Adrenal gland (tissue), 12 donors: ENCODE data around the gene EFHC1. TPM values are rescaled to one million over a fixed set of nuclear protein-coding genes. Genes with fewer than 3 reads are reported as not detected.
A peak's percentile ranks its signal among the peaks of the same experiment; 100 is the strongest.

Experiments
- DNase-seq, 7 donors: peaks; one replicate each; pipeline ENCODE4 v3.0.0-alpha.2; 2019 to 2020
- H3K27ac ChIP-seq, 5 donors: fragments of 200-600 bp; sonication (generic) in 4 of 5; 1 replicate in 3 of 5; 2 replicates in 2 of 5; pipeline versions ENCODE4 v1.5.1 to v1.8.0; 2016 to 2020; ENCODE audit warnings: mild to moderate bottlenecking in 1 of 5
- H3K27me3 ChIP-seq: fragments of 200-600 bp; 2 replicates; pipeline ENCODE4 v1.8.0; 2021
- H3K36me3 ChIP-seq, 2 donors: fragments of 200-600 bp; replicated peaks in 1 of 2; 1 replicate in 1 of 2; 2 replicates in 1 of 2; pipeline versions ENCODE4 v1.5.1 to v1.8.0; 2018 to 2022
- H3K4me1 ChIP-seq, 2 donors: fragments of 200-600 bp; replicated peaks in 1 of 2; 1 replicate in 1 of 2; 2 replicates in 1 of 2; pipeline versions ENCODE4 v1.5.1 to v1.8.0; 2018 to 2021
- H3K4me3 ChIP-seq, 4 donors: fragments of 200-600 bp; sonication (generic) in 3 of 4; one replicate each; pipeline ENCODE4 v1.5.1; 2016 to 2018
- H3K9me3 ChIP-seq, 3 donors: fragments of 200-600 bp; sonication (generic) in 1 of 3; replicated peaks in 1 of 3; 1 replicate in 2 of 3; 2 replicates in 1 of 3; pipeline versions ENCODE4 v1.5.1 to v1.8.0; 2016 to 2021
- POLR2A ChIP-seq, 2 donors: fragments of 450-650 bp; IDR thresholded peaks; one replicate each; pipeline ENCODE4 v1.6.1; 2017; ENCODE audit warnings: antibody characterized with exemption in 2 of 2, mild to moderate bottlenecking in 2 of 2, moderate library complexity in 1 of 2
- WGBS, 4 donors: extraction: QIAGEN DNeasy Blood & Tissue Kit in 2 of 4; methylation state at CpG; one replicate each; pipeline versions ENCODE4 v1.1.5 to v1.1.7; 2013 to 2017; 5-methylcytosine and 5-hydroxymethylcytosine counted together
- intact Hi-C, 2 donors: fragments of 100-400 bp; cut with DNase I; formaldehyde crosslinking; loops; one replicate each; pipeline versions ENCODE4 v1.14.1 to v1.15.0; 2022 to 2023
- polyA plus RNA-seq, 3 donors: library from polyadenylated mRNA; stranded (reverse); fragments of 200-250 nt in 2 of 3; fragments of 350-450 nt in 1 of 3; fragmentation: Illumina TruSeq in 1 of 3; extraction: RNeasy Lipid Tissue Mini Kit (QIAGEN cat#74804) in 1 of 3; gene quantifications; one replicate each; pipeline ENCODE4 v1.2.3, GENCODE V29; 2013 to 2014
- total RNA-seq, 9 donors: library from RNA; depleted of rRNA in 4 of 9; stranded (reverse); fragments of >200 nt in 4 of 9; fragments of 120-200 nt in 1 of 9; fragmentation: NEBNext Ultra II Directional in 1 of 9; extraction: Animal tissue kit (Norgen Biotek cat#: 25700) in 1 of 9; gene quantifications; one replicate each; pipeline versions ENCODE4 v1.1.0 to v1.2.4, GENCODE V29; 2013 to 2023
- TF ChIP-seq, protein P1 (sequence below), 6 experiments: fragments of 450-650 bp in 4 of 6; fragments of 200-600 bp in 2 of 6; sonication (generic) in 1 of 6; IDR thresholded peaks; 1 replicate in 5 of 6; 2 replicates in 1 of 6; pipeline versions ENCODE4 v1.5.1 to v1.8.0; 2016 to 2021; ENCODE audit warnings: antibody characterized with exemption in 6 of 6, mild to moderate bottlenecking in 2 of 6, moderate library complexity in 1 of 6
- donor health status: healthy with polysubstance abuse.
- donor health status: Bipolar disorder and iron deficiency.
- donor health status: DM: yes; HTN: yes; CAD: no.
- donor health status: DM: no; HTN: no; CAD: no.
- donor health status: DM: no; HTN: no; CAD: no.
- donor health status: DM: yes; HTN: yes; CAD: no.

EFHC1 gene
- total and polyA plus RNA-seq, 12 donors, result 4.0 to 47.9 (median 16.8) TPM

DNA sequence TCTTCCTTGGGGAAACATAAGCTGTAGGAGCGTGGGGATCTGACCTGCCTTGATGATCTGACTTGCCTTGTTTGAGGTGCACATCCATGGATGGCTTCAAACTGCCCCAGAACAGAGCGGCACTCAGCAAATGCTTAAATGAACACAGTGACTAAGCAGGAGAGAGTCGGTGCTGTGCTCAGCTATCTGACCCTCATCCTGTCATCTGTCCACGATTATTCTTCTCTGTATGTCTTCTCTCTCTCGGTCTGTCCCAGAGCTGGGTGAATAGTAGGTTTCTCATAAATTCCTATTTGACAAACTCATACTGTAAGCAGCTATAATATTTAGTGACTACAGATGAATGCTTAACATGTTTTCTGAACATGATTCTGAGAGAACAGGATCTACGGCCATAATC is 119.5 kb downstream of the EFHC1 start:
- H3K4me3 ChIP-seq, result no peak overlapping the region
- H3K36me3 ChIP-seq, result peaks cover 0 to 9% of the 10 kb centered on the region in 2 donors
- DNase-seq, result no peak
- H3K27me3 ChIP-seq, result no peaks in the 10 kb centered on the region
- peaks cover 11 to 18% of the 10 kb centered on the region in 2 donors for H3K4me1 ChIP-seq
- peak overlapping the region in 1 of 5 donors; percentile 27 for H3K27ac ChIP-seq
- WGBS, 4 donors, result 65 to 83% (median 75%) methylated on average over 6 of the region's 6 CpGs
- no peak for TF ChIP-seq POLR2A (IDR thresholded peaks at IDR 0.05)
- TF ChIP-seq, protein P1, sequence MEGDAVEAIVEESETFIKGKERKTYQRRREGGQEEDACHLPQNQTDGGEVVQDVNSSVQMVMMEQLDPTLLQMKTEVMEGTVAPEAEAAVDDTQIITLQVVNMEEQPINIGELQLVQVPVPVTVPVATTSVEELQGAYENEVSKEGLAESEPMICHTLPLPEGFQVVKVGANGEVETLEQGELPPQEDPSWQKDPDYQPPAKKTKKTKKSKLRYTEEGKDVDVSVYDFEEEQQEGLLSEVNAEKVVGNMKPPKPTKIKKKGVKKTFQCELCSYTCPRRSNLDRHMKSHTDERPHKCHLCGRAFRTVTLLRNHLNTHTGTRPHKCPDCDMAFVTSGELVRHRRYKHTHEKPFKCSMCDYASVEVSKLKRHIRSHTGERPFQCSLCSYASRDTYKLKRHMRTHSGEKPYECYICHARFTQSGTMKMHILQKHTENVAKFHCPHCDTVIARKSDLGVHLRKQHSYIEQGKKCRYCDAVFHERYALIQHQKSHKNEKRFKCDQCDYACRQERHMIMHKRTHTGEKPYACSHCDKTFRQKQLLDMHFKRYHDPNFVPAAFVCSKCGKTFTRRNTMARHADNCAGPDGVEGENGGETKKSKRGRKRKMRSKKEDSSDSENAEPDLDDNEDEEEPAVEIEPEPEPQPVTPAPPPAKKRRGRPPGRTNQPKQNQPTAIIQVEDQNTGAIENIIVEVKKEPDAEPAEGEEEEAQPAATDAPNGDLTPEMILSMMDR (IDR thresholded peaks at IDR 0.05), result no peak
- H3K9me3 ChIP-seq, result no peaks in the 10 kb centered on the region
- intact Hi-C loops, result no loop called here

DNA sequence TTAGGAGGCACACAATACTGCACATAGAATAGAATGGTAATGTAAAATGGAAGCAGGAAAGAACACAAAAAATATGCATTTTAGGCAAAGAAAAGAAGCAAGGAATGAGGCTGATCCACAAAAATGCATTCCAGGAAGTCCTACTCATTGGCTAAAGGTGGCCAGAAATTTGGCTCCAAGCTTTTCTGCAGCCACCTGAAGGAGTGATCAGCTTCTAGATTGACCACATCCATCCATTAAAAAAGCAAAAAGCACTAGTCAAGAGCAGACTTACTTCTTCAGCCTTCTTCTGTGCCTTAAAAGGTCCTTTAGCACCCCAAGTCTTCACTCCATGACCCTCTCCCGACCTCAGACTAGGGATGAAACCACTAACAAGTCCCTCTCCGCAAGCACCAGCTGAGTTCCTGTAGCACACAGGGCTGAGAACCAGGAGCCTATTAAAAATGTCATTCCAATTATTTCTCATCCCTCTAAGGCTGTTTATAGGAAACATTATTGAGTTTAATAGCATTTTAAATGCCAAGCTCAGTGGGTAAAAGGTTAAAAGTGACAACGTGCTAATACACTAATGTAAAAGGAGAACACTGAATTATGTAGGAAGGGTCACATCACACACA is 120.3 kb downstream of the EFHC1 start:
- H3K27ac ChIP-seq, result peak overlapping the region in 1 of 5 donors; percentile 27
- no peaks in the 10 kb centered on the region for H3K27me3 ChIP-seq
- H3K9me3 ChIP-seq, result no peaks in the 10 kb centered on the region
- peaks cover 18 to 24% of the 10 kb centered on the region in 2 donors for H3K4me1 ChIP-seq
- intact Hi-C loops, result no loop called here
- no peak for DNase-seq
- WGBS, 4 donors, result 70 to 86% (median 76%) methylated on average over 3 of the region's 3 CpGs
- TF ChIP-seq, protein P1 (IDR thresholded peaks at IDR 0.05), result no peak
- TF ChIP-seq POLR2A (IDR thresholded peaks at IDR 0.05), result no peak
- peaks cover 0 to 1% of the 10 kb centered on the region in 2 donors for H3K36me3 ChIP-seq
- H3K4me3 ChIP-seq, result no peak overlapping the region

DNA sequence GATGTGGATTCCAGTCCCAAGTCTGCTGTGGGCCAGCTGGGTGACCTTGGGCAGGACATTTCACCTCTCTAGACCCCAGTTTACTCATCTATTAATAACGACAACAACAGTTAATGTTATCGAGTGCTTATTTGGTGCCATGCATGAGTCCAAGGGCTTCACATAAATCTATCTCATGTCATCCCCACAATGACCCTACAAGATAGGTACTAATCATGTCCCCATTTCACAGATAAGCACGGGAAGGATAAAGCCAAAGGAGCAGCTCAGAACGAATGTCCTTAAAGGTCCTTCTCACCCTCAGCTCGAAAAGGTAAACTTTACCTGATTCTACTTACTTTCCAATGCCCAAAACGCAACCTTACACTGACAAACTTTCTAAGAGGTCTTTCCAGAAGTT is 121.0 kb downstream of the EFHC1 start:
- Histone ChIP-seq H3K27ac (no peak overlapping the region), H3K27me3 (no peaks in the 10 kb centered on the region), H3K36me3 (no peaks in the 10 kb centered on the region), H3K4me3 (no peak overlapping the region), H3K9me3 (no peaks in the 10 kb centered on the region), H3K4me1 (peaks cover 24 to 28% of the 10 kb centered on the region in 2 donors)
- intact Hi-C loops, result no loop called here
- TF ChIP-seq, protein P1 (IDR thresholded peaks at IDR 0.05), result no peak
- no peak for TF ChIP-seq POLR2A (IDR thresholded peaks at IDR 0.05)
- no peak for DNase-seq
- WGBS, 4 donors, result 53 to 65% (median 58%) methylated on average over 6 of the region's 6 CpGs

DNA sequence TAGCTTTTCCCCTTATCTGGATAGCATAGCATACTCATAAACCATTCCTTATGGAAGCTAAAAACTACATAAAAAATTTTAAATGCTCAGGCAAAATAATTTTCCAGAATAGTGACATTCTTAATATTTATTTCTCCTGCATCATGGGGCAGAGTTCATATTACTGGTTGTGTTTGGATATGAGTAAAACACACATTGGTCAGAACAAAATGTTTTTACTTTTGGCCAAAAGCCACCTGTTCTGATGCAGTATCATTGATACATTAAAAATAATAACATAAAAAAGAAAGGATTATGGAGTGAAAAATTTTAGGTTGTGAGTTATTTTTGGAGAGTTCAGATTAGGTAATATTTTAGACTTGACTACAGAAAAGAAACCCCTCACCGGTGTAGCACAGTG is 123.1 kb downstream of the EFHC1 start:
- Histone ChIP-seq H3K36me3 (no peaks in the 10 kb centered on the region), H3K9me3 (no peaks in the 10 kb centered on the region), H3K27me3 (no peaks in the 10 kb centered on the region), H3K4me1 (peaks cover 24 to 40% of the 10 kb centered on the region in 2 donors), H3K4me3 (no peak overlapping the region), H3K27ac (peak overlapping the region in 3 of 5 donors; percentile 4 to 87 (median 49))
- no peak for DNase-seq
- intact Hi-C loops, result no loop called here
- WGBS, 4 donors, result 66 to 75% (median 68%) methylated on average over 1 of the region's 1 CpG
- no peak for TF ChIP-seq POLR2A (IDR thresholded peaks at IDR 0.05)
- TF ChIP-seq, protein P1 (IDR thresholded peaks at IDR 0.05), result no peak
